ENCODE results near the gene ARR3.
"Not testable (repeated sequence)": the region's sequence is repeated elsewhere in the genome, so short reads cannot be mapped to it uniquely, and the experiment has no call there.

ARR3 gene

DNA sequence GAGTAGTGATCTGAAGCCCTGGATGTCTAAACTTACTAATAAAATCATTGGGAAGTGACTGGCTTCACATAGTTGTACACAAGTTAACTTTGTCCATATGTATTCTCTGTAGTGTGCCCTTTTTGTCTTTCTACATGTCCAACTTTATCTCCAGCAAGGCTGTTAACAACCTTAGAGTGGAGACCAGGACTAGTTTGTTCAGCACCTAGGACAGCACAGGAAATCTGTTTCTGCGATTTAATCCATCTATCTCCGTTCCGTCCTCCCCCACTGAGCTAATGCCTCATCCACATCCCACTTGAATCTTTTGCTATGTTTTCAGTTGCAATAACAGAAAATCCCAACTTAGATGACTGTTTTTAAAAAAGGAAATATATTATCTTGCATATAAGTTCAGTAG is 3.4 kb upstream of the ARR3 start:
- no peak overlapping the region for H3K27ac ChIP-seq
- POLR2A ChIA-PET (ENCODE audit: low non-redundant PET): no interaction called here
- TF ChIP-seq, protein P1, sequence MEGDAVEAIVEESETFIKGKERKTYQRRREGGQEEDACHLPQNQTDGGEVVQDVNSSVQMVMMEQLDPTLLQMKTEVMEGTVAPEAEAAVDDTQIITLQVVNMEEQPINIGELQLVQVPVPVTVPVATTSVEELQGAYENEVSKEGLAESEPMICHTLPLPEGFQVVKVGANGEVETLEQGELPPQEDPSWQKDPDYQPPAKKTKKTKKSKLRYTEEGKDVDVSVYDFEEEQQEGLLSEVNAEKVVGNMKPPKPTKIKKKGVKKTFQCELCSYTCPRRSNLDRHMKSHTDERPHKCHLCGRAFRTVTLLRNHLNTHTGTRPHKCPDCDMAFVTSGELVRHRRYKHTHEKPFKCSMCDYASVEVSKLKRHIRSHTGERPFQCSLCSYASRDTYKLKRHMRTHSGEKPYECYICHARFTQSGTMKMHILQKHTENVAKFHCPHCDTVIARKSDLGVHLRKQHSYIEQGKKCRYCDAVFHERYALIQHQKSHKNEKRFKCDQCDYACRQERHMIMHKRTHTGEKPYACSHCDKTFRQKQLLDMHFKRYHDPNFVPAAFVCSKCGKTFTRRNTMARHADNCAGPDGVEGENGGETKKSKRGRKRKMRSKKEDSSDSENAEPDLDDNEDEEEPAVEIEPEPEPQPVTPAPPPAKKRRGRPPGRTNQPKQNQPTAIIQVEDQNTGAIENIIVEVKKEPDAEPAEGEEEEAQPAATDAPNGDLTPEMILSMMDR (conservative IDR thresholded peaks at IDR 0.05; ENCODE audit: low read depth): no peak
- no peak for DNase-seq (ENCODE audit: low spot score)
- CTCF ChIA-PET: no interaction called here

DNA sequence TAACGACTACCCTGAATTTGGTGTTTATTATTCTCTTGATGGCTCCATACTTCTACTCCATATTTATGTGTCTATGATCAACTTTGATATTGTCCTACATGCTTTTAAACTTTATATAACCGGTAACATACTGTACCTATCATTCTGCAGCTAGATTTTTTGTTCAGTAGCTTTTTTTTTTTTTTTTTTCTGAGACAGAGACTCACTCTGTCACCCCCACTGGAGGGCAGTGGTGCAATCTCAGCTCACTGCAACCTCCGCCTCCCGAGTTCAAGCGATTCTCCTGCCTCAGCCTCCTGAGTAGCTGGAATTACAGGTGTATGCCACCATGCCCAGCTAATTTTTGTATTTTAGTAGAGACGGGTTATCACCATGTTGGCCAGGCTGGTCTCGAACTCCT is 5.9 kb downstream of the ARR3 start:
- POLR2A ChIA-PET (ENCODE audit: low non-redundant PET); DNase-seq (ENCODE audit: low spot score); CTCF ChIA-PET; H3K27ac ChIP-seq: not testable (repeated sequence)

DNA sequence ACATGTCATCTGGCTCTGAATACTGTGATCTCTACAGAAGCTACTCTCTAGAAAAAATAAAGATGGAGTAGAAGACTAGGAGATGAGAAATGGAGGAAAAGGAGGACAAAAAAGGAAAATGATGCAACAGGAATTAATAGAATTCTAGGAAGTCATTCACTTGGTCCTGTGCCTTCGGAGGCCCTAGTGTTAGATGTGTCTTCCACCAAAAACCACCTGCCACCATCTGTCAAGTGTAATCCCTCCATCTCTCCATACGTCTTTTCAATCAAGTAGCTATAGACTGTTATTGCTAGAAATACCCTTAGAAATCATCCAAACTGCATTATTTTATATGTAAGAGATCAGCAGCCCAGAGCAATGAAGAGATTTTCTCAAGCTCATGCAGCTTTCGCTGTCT is 10.9 kb downstream of the ARR3 start:
- POLR2A ChIA-PET (ENCODE audit: low non-redundant PET): no interaction called here
- CTCF ChIA-PET: no interaction called here
- no peak for DNase-seq (ENCODE audit: low spot score)

DNA sequence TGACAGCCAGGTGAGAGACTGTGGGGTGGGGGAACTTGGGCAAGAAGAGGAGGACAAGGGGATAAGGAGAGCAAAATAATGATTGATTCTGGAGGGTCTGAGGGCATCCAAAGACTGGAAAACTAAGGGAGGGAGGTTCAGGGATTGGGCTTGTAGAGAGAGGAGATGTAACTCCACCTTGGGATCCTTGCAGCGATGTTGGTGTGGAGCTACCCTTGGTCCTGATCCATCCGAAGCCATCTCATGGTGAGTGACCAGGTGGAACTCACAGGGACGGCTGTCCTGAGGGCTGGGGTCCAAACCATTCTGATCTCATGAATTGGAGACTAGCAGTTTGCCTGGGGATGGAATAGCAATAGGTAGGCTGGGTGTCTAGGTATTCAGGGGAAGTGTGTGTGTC is 12.4 kb downstream of the ARR3 start:
- DNase-seq (ENCODE audit: low spot score): no peak
- ChIA-PET CTCF (no interaction called here), POLR2A (ENCODE audit: low non-redundant PET) (interaction anchor here (0.7 kb wide), 1 partner anchor 232 kb away, joined by 4 read pairs; no protein-coding TSS in a partner anchor)
- no peak overlapping the region for H3K27ac ChIP-seq
- TF ChIP-seq, protein P1 (conservative IDR thresholded peaks at IDR 0.05; ENCODE audit: low read depth): no peak

More for the DNA sequence above, 10.9 kb downstream of the ARR3 start:
- no peak overlapping the region for H3K27ac ChIP-seq
- TF ChIP-seq, protein P1 (conservative IDR thresholded peaks at IDR 0.05; ENCODE audit: low read depth): no peak

DNA sequence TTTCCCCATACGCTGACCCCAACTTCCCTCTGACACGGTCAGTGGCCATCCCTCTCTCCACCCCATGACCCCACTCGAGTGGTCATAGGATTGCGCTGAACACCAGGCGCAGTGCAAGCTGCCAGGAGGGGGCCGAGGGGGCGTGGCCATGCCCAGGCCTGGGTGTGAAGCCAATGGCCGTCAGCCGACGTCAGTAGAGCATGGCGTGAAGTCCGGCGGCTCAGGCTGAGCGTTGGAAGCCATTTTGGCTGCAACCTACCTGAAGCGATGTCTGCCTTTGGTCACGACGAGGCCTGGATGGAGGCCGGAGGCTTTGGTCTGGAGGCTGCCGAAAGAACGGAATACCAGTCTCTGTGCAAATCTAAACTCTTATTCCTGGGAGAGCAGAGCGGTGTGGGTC is 13.8 kb downstream of the ARR3 start, which contains the start of gene RAB41:
Gene RAB41, plus strand, starts transcription at position 222 of the 400 bp plus-strand sequence. Its CDS starts 46 bp downstream, at position 268.
- DNase-seq (ENCODE audit: low spot score): no peak
- CTCF ChIA-PET: no interaction called here
- H3K27ac ChIP-seq: no peak within 1 kb of the TSS
- POLR2A ChIA-PET (ENCODE audit: low non-redundant PET): no interaction called here
- TF ChIP-seq, protein P1 (conservative IDR thresholded peaks at IDR 0.05; ENCODE audit: low read depth): no peak

DNA sequence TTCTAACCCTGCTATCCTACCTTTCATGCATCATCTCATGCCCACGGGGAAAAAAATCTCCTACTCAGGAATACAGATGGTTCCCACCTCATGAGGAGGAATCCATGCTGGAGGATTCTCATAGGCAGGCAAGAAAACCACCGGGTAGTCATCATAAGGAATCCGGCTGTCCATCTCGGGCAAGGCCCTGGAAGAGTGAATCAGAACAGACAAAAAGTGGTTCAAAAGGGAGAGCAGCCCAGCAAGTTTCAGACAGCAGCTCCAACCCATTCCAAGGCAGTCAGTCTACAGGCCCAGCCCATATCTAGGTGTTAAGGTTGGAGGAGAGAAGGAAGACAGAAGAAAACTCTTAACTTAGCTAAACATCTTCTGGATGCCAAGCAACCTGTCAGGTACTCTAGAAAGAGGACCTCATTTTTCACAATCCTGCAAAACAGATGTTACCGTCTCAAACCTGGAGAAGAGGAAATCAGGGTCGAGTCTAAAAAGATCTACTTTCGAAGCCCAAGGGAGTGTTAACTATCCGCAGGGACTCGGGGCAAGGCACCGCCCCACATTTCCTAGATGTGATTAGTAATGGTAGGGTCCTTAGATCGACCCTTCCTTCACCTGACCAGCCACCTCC is 21.1 kb downstream of the ARR3 start:
- TF ChIP-seq, protein P1 (conservative IDR thresholded peaks at IDR 0.05; ENCODE audit: low read depth): no peak
- ChIA-PET CTCF (no interaction called here), POLR2A (ENCODE audit: low non-redundant PET) (no interaction called here)
- DNase-seq (ENCODE audit: low spot score): peak; percentile 2
- H3K27ac ChIP-seq: peak overlapping the region; percentile 74

DNA sequence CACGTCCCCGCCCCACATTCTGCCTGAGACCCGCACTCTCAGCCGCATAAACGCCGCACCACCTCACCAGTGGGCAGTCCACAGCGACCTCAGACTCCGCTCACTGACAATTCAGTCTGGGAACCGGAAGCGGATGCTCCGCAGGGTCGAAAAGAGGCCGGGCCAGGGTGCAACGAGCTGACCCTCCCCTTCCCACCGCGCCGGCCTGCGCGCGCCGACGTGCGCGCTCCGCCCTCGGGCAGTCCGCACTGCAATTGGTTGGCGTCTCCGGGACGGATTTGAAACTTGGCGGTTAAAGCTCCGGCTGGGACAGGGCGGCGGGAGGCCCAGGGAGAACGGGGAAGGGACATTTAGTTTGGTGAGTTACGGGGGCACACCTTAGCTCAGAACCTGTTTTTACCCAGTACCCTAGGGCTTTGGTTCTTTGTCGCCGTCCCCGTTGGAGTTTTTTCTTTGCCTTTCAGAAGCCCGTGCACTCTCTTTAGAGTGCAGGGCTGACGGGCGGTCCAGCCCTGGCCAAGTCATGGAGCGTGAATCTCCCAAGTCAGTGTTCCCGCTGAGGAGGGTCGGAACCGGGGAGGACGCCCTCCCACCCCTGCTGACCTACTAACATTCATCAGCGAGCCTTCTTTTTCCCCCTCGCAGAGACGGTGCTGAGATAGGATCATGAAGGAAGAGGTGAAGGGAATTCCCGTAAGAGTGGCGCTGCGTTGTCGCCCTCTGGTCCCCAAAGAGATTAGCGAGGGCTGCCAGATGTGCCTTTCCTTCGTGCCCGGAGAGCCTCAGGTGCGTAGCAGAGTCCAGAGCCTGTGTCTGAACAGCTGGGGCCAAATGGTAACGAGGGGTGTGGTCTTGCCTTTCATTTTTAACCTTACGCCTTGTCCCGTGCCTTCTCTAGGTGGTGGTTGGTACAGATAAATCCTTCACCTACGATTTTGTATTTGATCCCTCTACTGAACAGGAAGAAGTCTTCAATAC is 21.9 kb downstream of the ARR3 start, which contains the start of the genes KIF4A and PDZD11:
Gene KIF4A, plus strand, starts transcription at position 312 of the 978 bp plus-strand sequence. Its CDS starts 355 bp downstream, at position 667.
Gene PDZD11, minus strand, starts transcription at position 135 of the 978 bp plus-strand sequence. CDS start 586 bp downstream, outside the sequence.
- peak; percentile 93 for DNase-seq (ENCODE audit: low spot score)
- POLR2A ChIA-PET (ENCODE audit: low non-redundant PET): no interaction called here
- TF ChIP-seq, protein P1 (conservative IDR thresholded peaks at IDR 0.05; ENCODE audit: low read depth): no peak
- peak within 1 kb of the TSS; percentile 74 for H3K27ac ChIP-seq
- CTCF ChIA-PET: no interaction called here
